ENCODE data around the gene IQGAP2. TPM values are rescaled to one million over a fixed set of nuclear protein-coding genes. Genes with fewer than 3 reads are reported as not detected.

The IQGAP2 gene
- total RNA-seq, 1 donor, result 1.2 TPM

DNA sequence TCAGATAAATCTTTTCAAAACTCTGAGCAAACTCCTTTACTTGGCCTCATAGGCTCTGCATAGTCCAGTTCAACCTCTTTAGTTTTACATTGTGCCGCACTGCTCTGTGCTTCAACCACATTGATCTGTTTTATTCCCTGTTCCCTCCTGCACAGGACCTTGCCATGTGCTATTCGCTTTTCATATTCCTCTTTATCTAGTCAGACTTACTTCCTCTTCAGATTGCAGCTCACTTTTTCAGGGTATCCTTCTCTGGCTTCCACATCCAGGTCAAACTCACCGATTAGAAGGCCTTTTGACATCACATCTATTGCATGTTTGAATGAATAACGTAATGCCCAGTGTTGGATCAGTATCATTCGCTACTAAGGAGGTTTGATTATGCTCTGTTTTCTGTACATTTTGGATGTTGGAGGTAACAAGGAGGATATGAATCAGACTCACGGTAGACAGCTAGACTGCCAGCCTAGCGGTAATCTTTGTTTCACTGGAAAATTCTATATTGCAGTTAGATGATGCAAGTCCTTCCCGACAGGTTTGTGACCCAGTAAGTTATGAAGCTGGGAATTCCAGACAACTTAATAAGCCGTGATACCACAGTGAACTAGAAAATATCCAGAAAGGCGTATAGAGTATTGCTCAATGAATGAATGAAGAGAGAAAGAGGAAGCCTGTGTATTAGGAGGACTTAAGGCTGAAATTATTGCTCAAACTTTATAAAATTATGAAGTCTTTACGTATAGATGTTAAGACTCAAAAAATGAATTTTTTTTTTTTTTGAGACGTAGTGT, 65.7 kb downstream of the IQGAP2 start:
- no peak for DNase-seq (ENCODE audit: low read depth)
- TF ChIP-seq, protein P1, sequence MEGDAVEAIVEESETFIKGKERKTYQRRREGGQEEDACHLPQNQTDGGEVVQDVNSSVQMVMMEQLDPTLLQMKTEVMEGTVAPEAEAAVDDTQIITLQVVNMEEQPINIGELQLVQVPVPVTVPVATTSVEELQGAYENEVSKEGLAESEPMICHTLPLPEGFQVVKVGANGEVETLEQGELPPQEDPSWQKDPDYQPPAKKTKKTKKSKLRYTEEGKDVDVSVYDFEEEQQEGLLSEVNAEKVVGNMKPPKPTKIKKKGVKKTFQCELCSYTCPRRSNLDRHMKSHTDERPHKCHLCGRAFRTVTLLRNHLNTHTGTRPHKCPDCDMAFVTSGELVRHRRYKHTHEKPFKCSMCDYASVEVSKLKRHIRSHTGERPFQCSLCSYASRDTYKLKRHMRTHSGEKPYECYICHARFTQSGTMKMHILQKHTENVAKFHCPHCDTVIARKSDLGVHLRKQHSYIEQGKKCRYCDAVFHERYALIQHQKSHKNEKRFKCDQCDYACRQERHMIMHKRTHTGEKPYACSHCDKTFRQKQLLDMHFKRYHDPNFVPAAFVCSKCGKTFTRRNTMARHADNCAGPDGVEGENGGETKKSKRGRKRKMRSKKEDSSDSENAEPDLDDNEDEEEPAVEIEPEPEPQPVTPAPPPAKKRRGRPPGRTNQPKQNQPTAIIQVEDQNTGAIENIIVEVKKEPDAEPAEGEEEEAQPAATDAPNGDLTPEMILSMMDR (IDR thresholded peaks at IDR 0.05; ENCODE audit: insufficient read depth, low read length), result no peak
- no peak overlapping the region for H3K4me3 ChIP-seq (ENCODE audit: low read depth, low read length)

DNA sequence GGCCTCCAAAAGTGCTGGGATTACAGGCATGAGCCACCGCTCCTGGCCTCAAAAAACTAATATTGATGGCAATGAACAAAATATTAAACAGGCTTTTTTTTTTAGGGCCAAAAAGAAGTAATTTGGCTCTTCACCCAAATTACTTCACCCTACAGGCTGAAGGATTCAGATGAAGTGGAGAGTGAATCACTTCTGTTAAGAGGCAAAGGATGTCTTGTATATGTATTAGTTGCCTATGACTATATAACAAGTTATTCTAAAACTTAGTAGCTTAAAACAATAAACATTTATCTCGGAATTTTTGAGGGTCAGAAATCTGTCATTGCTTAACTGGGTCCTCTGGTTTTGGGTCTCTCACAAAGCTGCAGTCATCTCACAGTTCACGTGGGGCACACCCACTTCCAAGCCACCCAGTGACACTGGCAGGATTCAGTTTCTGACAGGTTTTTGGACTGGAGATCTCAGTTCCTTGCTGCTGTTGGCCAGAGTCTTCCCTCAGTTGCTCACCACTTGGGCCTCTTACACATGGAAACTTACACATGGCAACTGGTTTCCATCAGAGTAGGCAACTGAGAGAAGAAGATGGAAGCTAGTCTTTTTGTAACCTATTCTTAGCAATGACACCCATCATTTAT, 66.7 kb downstream of the IQGAP2 start:
- no peak for DNase-seq (ENCODE audit: low read depth)
- TF ChIP-seq, protein P1 (IDR thresholded peaks at IDR 0.05; ENCODE audit: insufficient read depth, low read length), result no peak
- H3K4me3 ChIP-seq (ENCODE audit: low read depth, low read length), result no peak overlapping the region

DNA sequence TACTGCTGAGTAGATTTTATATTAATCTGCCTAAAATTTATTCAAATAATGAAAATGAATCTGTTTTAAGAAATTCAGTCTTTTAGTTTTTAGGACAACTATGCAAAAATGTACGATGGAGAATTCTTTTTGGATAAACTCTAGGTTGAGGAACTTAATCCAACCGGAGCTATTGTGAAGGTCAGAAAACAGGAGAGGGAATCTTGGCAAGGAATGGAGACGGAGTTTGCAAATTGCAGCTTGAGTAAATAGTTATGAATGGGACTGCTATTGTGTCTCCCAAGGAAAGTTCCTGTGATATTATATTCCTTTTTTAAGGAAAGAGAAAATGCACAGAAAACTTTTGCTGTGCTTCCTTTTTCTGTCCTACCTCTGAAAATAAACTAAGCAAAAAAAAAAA, 67.9 kb downstream of the IQGAP2 start:
- no peak overlapping the region for H3K4me3 ChIP-seq (ENCODE audit: low read depth, low read length)

DNA sequence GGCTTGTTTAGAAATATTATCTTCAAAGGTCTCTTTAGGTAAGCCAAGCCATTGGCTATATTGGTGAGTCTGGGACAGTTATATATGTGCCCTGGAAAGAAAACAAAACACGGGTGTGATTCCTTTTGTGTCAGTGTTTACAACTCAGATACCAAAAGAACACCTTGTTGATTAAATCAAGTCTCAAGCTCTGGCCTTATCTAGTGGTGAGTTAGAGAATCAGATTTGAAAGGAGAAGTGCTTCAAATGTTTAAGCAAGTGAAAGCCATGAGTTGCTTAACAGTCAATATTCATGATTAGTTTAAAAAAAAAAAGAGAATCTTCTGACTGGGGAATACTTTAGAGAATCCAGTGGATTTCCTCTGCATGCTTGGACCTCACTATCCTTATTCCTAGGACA, 68.3 kb downstream of the IQGAP2 start:
- TF ChIP-seq, protein P1 (IDR thresholded peaks at IDR 0.05; ENCODE audit: insufficient read depth, low read length), result no peak
- H3K4me3 ChIP-seq (ENCODE audit: low read depth, low read length), result no peak overlapping the region
- DNase-seq (ENCODE audit: low read depth), result no peak

More for the DNA sequence above, 67.9 kb downstream of the IQGAP2 start:
- DNase-seq (ENCODE audit: low read depth), result no peak
- TF ChIP-seq, protein P1 (IDR thresholded peaks at IDR 0.05; ENCODE audit: insufficient read depth, low read length), result no peak

DNA sequence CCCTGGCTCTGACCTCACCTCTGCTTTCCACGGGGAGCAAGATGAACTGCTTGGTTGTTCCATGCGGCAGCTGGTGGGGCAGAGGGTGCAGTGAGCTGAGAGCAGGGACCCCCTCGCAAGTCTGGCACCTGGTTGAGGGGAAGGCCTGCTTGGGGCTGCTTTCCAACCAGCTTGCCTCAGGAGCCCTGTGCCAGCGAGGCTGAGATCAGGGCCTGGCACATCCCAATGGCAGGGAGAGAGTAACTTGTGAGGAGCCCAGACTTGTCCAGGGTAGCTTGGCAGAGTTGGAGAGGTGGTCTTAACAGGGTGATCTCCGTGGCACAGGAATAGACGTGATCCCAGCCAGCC, 68.9 kb downstream of the IQGAP2 start:
- DNase-seq (ENCODE audit: low read depth), result no peak
- TF ChIP-seq, protein P1 (IDR thresholded peaks at IDR 0.05; ENCODE audit: insufficient read depth, low read length), result no peak
- no peak overlapping the region for H3K4me3 ChIP-seq (ENCODE audit: low read depth, low read length)

DNA sequence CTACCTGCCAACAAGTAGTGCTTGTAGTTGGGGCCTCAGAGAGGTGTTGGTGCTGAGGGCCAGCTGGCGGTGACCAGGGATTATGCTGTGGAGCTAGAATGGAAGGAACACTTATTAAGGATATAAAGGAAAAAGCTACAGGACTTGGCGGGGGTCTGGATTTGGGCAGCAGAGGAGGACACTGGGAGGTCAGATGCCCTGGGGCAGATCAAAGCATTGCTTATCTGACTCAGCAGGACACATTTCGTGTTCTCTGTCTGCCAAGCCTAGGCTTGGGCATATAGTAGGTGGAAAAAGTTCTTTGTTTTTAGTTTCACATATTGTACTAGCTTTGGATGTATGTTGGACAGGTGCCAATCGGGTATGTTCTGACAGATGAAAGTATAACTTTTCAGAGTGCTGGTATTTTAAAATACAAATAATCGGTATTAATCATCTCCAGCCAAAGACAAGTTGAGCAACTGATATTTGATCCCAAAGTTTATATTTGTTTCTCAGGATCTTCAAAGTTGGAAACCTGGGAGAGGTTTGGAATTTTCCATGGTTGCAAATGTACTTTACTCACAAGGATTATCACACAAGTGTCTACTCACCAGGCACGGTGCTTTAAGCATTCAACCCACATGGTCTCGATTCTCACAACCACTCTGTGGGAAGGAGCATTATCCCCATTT, 69.4 kb downstream of the IQGAP2 start:
- DNase-seq (ENCODE audit: low read depth), result no peak
- no peak overlapping the region for H3K4me3 ChIP-seq (ENCODE audit: low read depth, low read length)

More for the DNA sequence above, 69.4 kb downstream of the IQGAP2 start:
- TF ChIP-seq, protein P1 (IDR thresholded peaks at IDR 0.05; ENCODE audit: insufficient read depth, low read length), result no peak

Data from fibroblast of the aortic adventitia (primary cell).